Loucy (cell line): ENCODE results near the gene ZNF555.
"Not testable (repeated sequence)": the region's sequence is repeated elsewhere in the genome, so short reads cannot be mapped to it uniquely, and the experiment has no call there.

Source experiments
- EZH2phosphoT487 ChIP-seq: fragments of 200-600 bp; IDR thresholded peaks from 2 replicates; pipeline ENCODE4 v1.6.1; 2018; ENCODE audit warnings: antibody characterized with exemption, mild to moderate bottlenecking, moderate library complexity, borderline replicate concordance
- TF ChIP-seq, protein P1 (sequence below): fragments of 200-600 bp; sonication (generic); conservative IDR thresholded peaks from 2 replicates; pipeline ENCODE4 v1.5.1; 2014; ENCODE audit warnings: mild to moderate bottlenecking, antibody characterized with exemption, low read length

DNA sequence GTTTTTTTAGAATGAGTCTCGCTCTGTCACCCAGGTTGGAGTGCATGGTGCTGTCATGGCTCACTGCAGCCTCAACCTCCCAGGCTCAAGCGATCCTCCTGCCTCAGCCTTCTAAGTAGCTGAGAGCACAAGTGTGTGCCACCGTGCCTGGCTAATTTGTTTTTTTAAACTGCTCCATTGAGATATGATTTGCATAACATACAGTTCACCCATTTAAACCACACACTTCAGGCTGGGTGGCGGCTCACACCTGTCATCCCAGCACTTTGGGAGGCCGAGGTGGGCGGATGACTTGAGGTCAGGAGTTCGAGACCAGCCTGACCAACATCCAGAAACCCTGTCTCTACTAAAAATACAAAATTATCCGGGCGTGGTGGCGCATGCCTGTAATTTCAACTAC, 48.6 kb upstream of the ZNF555 start:
- TF ChIP-seq, protein P1, sequence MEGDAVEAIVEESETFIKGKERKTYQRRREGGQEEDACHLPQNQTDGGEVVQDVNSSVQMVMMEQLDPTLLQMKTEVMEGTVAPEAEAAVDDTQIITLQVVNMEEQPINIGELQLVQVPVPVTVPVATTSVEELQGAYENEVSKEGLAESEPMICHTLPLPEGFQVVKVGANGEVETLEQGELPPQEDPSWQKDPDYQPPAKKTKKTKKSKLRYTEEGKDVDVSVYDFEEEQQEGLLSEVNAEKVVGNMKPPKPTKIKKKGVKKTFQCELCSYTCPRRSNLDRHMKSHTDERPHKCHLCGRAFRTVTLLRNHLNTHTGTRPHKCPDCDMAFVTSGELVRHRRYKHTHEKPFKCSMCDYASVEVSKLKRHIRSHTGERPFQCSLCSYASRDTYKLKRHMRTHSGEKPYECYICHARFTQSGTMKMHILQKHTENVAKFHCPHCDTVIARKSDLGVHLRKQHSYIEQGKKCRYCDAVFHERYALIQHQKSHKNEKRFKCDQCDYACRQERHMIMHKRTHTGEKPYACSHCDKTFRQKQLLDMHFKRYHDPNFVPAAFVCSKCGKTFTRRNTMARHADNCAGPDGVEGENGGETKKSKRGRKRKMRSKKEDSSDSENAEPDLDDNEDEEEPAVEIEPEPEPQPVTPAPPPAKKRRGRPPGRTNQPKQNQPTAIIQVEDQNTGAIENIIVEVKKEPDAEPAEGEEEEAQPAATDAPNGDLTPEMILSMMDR, result not testable (repeated sequence)
- not testable (repeated sequence) for TF ChIP-seq EZH2phosphoT487
